K562 (cell line): ENCODE data around the gene HLCS. TPM values are rescaled to one million over a fixed set of nuclear protein-coding genes. Genes with fewer than 3 reads are reported as not detected.

Experiments
- ATAC-seq: fragments of 200-7000 bp; cut with Tn5 transposase; 3 replicates; pipeline ENCODE4 v1.9.1; 2020; ENCODE audit warnings: moderate library complexity
- BruUV-seq: library from RNA; stranded (reverse); fragments of 400-500 nt; replicated peaks from 2 replicates; lab custom pipeline; 2021; lab: Mats Ljungman, UMichigan
- CTCF ChIA-PET: fragments of 300-600 bp; formaldehyde crosslinking; extraction: SDS; loops from one replicate; lab custom pipeline; 2021; ENCODE audit warnings: low intra/inter-chr PET ratio; lab: Yijun Ruan, JAX
- POLR2A ChIA-PET: fragments of 300-600, 350-650 bp; sonication (Branson Sonifier 250); formaldehyde crosslinking; extraction: SDS; loops from one replicate; lab custom pipeline; 2021; ENCODE audit warnings: antibody characterized with exemption, inconsistent platforms; lab: Yijun Ruan, JAX
- DNase-seq, 4 experiments: peaks; one replicate each; pipeline versions ENCODE4 v3.0.0 to v3.0.0-alpha.2; 2011 to 2018; ENCODE audit warnings: low spot score in 3 of 4, mixed read lengths in 3 of 4; ENCODE audit errors: extremely low read depth in 1 of 4
- FAIRE-seq: peaks from 2 replicates; lab custom pipeline; 2011; peaks lifted over from hg19 to GRCh38; lab: Jason Lieb, UNC
- H2AFZ ChIP-seq: 2 replicates; pipeline ENCODE4 v1.6.0; 2011; ENCODE audit warnings: low read depth, low read length, control low read depth, inconsistent platforms
- H3K27ac ChIP-seq: fragments of 200-600 bp; 3 replicates; pipeline ENCODE4 v1.8.0; 2011; ENCODE audit warnings: low read depth, mild to moderate bottlenecking, control low read depth, inconsistent platforms, low read length, moderate library complexity, mixed read lengths; ENCODE audit errors: extremely low read depth
- H3K27me3 ChIP-seq, 2 experiments: fragments of 300-600 bp in 1 of 2; 2 replicates in 1 of 2; 3 replicates in 1 of 2; pipeline versions ENCODE4 v1.6.0 to v1.8.0; 2011; ENCODE audit warnings: inconsistent platforms in 2 of 2, low read length in 2 of 2, mild to moderate bottlenecking in 1 of 2, mixed read lengths in 1 of 2, moderate library complexity in 1 of 2; ENCODE audit not compliant: control insufficient read depth in 2 of 2, insufficient read depth in 2 of 2
- H3K36me3 ChIP-seq: fragments of 300-600 bp; 3 replicates; pipeline ENCODE4 v1.8.0; 2011; ENCODE audit warnings: mild to moderate bottlenecking, low read length, inconsistent platforms; ENCODE audit not compliant: control insufficient read depth, insufficient read depth
- H3K4me1 ChIP-seq, 2 experiments: fragments of 200-600 bp in 1 of 2; replicated peaks in 1 of 2; 2 replicates in 1 of 2; 3 replicates in 1 of 2; pipeline versions ENCODE4 v1.5.1 to v1.8.0; 2011; ENCODE audit warnings: inconsistent platforms in 2 of 2, low read length in 2 of 2, mild to moderate bottlenecking in 1 of 2, mixed read lengths in 1 of 2, moderate library complexity in 1 of 2; ENCODE audit not compliant: control insufficient read depth in 2 of 2, insufficient read depth in 2 of 2
- H3K4me2 ChIP-seq: 2 replicates; pipeline ENCODE4 v1.6.1; 2011; ENCODE audit warnings: low read length, control low read depth, inconsistent platforms, mixed read lengths; ENCODE audit not compliant: insufficient read depth
- H3K4me3 ChIP-seq: fragments of 200-600 bp; sonication (generic), shearing (Covaris generic); 2 replicates; pipeline ENCODE4 v1.5.1; 2016; ENCODE audit warnings: control low read depth, inconsistent platforms
- H3K79me2 ChIP-seq: fragments of 200-600 bp; 3 replicates; pipeline ENCODE4 v1.8.0; 2011; ENCODE audit warnings: low read length, inconsistent platforms; ENCODE audit not compliant: control insufficient read depth, insufficient read depth
- H3K9ac ChIP-seq, 2 experiments: 2 replicates each; pipeline versions ENCODE4 v1.6.0 to v1.6.1; 2011; ENCODE audit warnings: low read depth in 2 of 2, low read length in 2 of 2, control low read depth in 1 of 2, inconsistent platforms in 1 of 2, mild to moderate bottlenecking in 1 of 2, mixed read lengths in 1 of 2; ENCODE audit not compliant: insufficient read depth in 1 of 2
- H3K9me1 ChIP-seq: one replicate; pipeline ENCODE4 v1.6.0; 2011; ENCODE audit warnings: inconsistent platforms, mild to moderate bottlenecking, low read length, moderate library complexity; ENCODE audit not compliant: control insufficient read depth, insufficient read depth
- H3K9me3 ChIP-seq: replicated peaks from 2 replicates; pipeline ENCODE4 v1.5.1; 2011; ENCODE audit warnings: low read depth, low read length, inconsistent platforms; ENCODE audit not compliant: control insufficient read depth, insufficient read depth
- H4K20me1 ChIP-seq: replicated peaks from 2 replicates; pipeline ENCODE4 v1.6.1; 2011; ENCODE audit warnings: low read length, inconsistent platforms, mixed read lengths; ENCODE audit not compliant: control insufficient read depth, insufficient read depth
- ATF1 ChIP-seq, 2 experiments: fragments of 450-650 bp in 1 of 2; IDR thresholded peaks; 2 replicates each; pipeline ENCODE4 v1.6.1; 2016; ENCODE audit warnings: missing compliant biosample characterization in 1 of 2, missing genetic modification characterization in 1 of 2
- CAMTA2 ChIP-seq: fragments of 250-450 bp; sonication (Bioruptor Pico); conservative IDR thresholded peaks from 2 replicates; pipeline ENCODE4 v1.5.1; 2022
- DDX20 ChIP-seq: fragments of 450-650 bp; IDR thresholded peaks from 2 replicates; pipeline ENCODE4 v1.6.1; 2016; ENCODE audit warnings: missing genetic modification characterization, low read depth, mild to moderate bottlenecking, missing compliant biosample characterization, moderate library complexity
- DPF2 ChIP-seq: fragments of 450-650 bp; IDR thresholded peaks from 2 replicates; pipeline ENCODE4 v1.6.1; 2016
- ESRRA ChIP-seq: fragments of 450-650 bp; IDR thresholded peaks from 2 replicates; pipeline ENCODE4 v1.6.1; 2014; ENCODE audit warnings: low read depth, mild to moderate bottlenecking, moderate library complexity, borderline replicate concordance
- ETV1 ChIP-seq: fragments of 450-650 bp; conservative IDR thresholded peaks from 2 replicates; pipeline ENCODE4 v1.6.1; 2016; ENCODE audit warnings: missing genetic modification characterization, control low read depth, low read depth, missing compliant biosample characterization
- OTX1 ChIP-seq: fragments of 450-650 bp; formaldehyde crosslinking; IDR thresholded peaks from 2 replicates; pipeline ENCODE4 v1.4.0; 2022; ENCODE audit warnings: mild to moderate bottlenecking
- PHB ChIP-seq: fragments of 250-450 bp; sonication (Bioruptor Pico); IDR thresholded peaks from 2 replicates; pipeline ENCODE4 v1.5.0; 2021
- POLR3A ChIP-seq: IDR thresholded peaks from 2 replicates; pipeline ENCODE4 v1.6.1; 2011; ENCODE audit warnings: borderline replicate concordance, mild to moderate bottlenecking, moderate library complexity; ENCODE audit not compliant: insufficient read length, insufficient read depth; ENCODE audit errors: extremely low read depth
- STAT6 ChIP-seq: sonication (generic); formaldehyde crosslinking; IDR thresholded peaks from 2 replicates; pipeline ENCODE4 v1.8.1; 2023; ENCODE audit warnings: mild to moderate bottlenecking, missing genetic modification reagents
- ZBTB17 ChIP-seq: fragments of 450-650 bp; formaldehyde crosslinking; IDR thresholded peaks from 2 replicates; pipeline ENCODE4 v1.4.0; 2020; ENCODE audit warnings: mild to moderate bottlenecking
- ZNF280A ChIP-seq: fragments of 450-650 bp; IDR thresholded peaks from 2 replicates; pipeline ENCODE4 v1.6.1; 2018; ENCODE audit warnings: mild to moderate bottlenecking, low read depth; ENCODE audit not compliant: partially characterized antibody
- ZNF347 ChIP-seq: fragments of 450-650 bp; formaldehyde crosslinking; IDR thresholded peaks from 2 replicates; pipeline ENCODE4 v1.4.0; 2020; ENCODE audit warnings: low read depth, mild to moderate bottlenecking, moderate library complexity
- ZNF77 ChIP-seq: fragments of 250-450 bp; sonication (Bioruptor Pico); IDR thresholded peaks from 2 replicates; pipeline ENCODE4 v1.5.0; 2020
- WGBS: fragments of 100-300 bp; shearing (Covaris generic); methylation state at CpG from one replicate; pipeline ENCODE4 v1.1.6; 2016; ENCODE audit warnings: low coverage, mixed read lengths; ENCODE audit not compliant: insufficient coverage; ENCODE audit errors: missing lambda C conversion rate; 5-methylcytosine and 5-hydroxymethylcytosine counted together
- in situ Hi-C: fragments of 300-500 bp; cut with MboI; formaldehyde crosslinking; loops from 4 replicates; pipeline ENCODE4 v1.15.0; 2018; ENCODE audit warnings: inconsistent platforms, mixed read lengths
- intact Hi-C: fragments of 100-400 bp; cut with micrococcal nuclease; formaldehyde crosslinking; loops from 2 replicates; pipeline ENCODE4 v1.14.2; 2022
- polyA plus RNA-seq, 8 experiments: library from polyadenylated mRNA; depleted of rRNA in 4 of 8; stranded (reverse) in 5 of 8; unstranded in 3 of 8; fragments of >200 nt; fragmentation: Nextera tagmentation in 2 of 8; fragmentation: Illumina TruSeq in 1 of 8; extraction: Ambion mirVana in 2 of 8; extraction: Trizol in 1 of 8; gene quantifications; 2 replicates each; pipeline versions ENCODE4 v1.2.1 to v1.2.3, GENCODE V29; 2011 to 2014; ENCODE audit warnings: inconsistent platforms in 1 of 8, missing spikeins in 1 of 8
- total RNA-seq, 7 experiments: library from RNA; depleted of rRNA in 6 of 7; stranded (reverse); fragments of >200 nt in 6 of 7; fragmentation: Illumina TruSeq in 2 of 7; extraction: Trizol in 2 of 7; gene quantifications; 2 replicates each; pipeline versions ENCODE4 v1.2.1 to v1.2.3, GENCODE V29; 2011 to 2021; ENCODE audit warnings: low replicate concordance in 1 of 7

HLCS gene
- total and polyA plus RNA-seq, 9 of the 15 experiments (the other 6 are each of a cell fraction or from before 2014, with no cell fraction given), result 3.0 to 21.5 (median 17.1) TPM

GRCh38 chr21:36791180-36791579 lies 175.3 kb downstream of the HLCS start:
- FAIRE-seq (no peak), ATAC-seq (no peak), DNase-seq (no peak)
- POLR2A ChIA-PET, result no interaction called here
- Histone ChIP-seq H3K4me3 (no peak overlapping the region), H3K4me1 (peaks cover 0 to 6% of the 10 kb centered on the region in 2 experiments; a peak in 2 of 5 replicates), H3K4me2 (no peak overlapping the region), H3K79me2 (no peaks in the 10 kb centered on the region), H3K9me3 (no peaks in the 10 kb centered on the region; the same call in 1 of the 2 replicates), H3K36me3 (no peaks in the 10 kb centered on the region), H2AFZ (no peak overlapping the region)
- TF ChIP-seq ETV1, result no peak
- TF ChIP-seq CAMTA2, result no peak
- TF ChIP-seq DPF2, result no peak
- TF ChIP-seq OTX1 (CRISPR knock-in tag), result no peak
- TF ChIP-seq, all 486 proteins: peak for 0
- in situ Hi-C loops (no loop called here), intact Hi-C loops (no loop called here)
- no peaks in the 10 kb centered on the region for H4K20me1 ChIP-seq
- H3K9ac ChIP-seq, result no peak overlapping the region
- no peak overlapping the region for H3K27ac ChIP-seq
- 70% methylated on average over 10 of the region's 10 CpGs for WGBS
- H3K9me1 ChIP-seq, result no peaks in the 10 kb centered on the region
- BruUV-seq, result no TSS peak
- CTCF ChIA-PET, result no interaction called here
- H3K27me3 ChIP-seq, result no peaks in the 10 kb centered on the region

DNA sequence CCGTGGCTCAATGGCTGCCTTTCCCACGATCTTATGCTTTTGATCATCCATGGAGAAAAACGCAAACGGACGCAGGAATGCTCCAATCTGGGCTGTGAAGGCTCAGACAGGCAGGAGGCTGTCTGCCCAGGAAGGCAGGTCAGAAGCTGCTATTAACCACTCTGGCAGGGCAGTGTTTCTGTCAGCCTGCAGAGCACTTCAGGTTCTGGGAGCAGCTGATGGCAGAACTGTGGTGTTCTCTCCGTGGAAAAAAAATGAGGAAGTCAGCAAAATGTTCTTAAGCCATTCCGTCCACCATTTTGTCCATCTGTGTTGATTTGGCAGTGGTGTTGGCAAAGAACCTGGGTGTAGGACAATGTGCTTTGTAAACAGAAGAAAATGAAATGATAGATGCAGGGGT lies 175.9 kb downstream of the HLCS start:
- no peaks in the 10 kb centered on the region for H4K20me1 ChIP-seq
- intact Hi-C loops (no loop called here), in situ Hi-C loops (no loop called here)
- no peak overlapping the region for H3K4me3 ChIP-seq
- DNase-seq (no peak), FAIRE-seq (no peak), ATAC-seq (no peak)
- BruUV-seq, result no TSS peak
- ChIA-PET POLR2A (no interaction called here), CTCF (no interaction called here)
- no peak overlapping the region for H3K4me2 ChIP-seq
- no peaks in the 10 kb centered on the region for H3K9me1 ChIP-seq
- no peaks in the 10 kb centered on the region for H3K36me3 ChIP-seq
- H3K4me1 ChIP-seq, result peaks cover 0 to 6% of the 10 kb centered on the region in 2 experiments; a peak in 2 of 5 replicates
- H2AFZ ChIP-seq, result no peak overlapping the region
- H3K27me3 ChIP-seq, result no peaks in the 10 kb centered on the region
- no peak overlapping the region for H3K9ac ChIP-seq
- H3K27ac ChIP-seq, result no peak overlapping the region
- WGBS, result 64% methylated on average over 7 of the region's 7 CpGs
- no peaks in the 10 kb centered on the region for H3K9me3 ChIP-seq
- H3K79me2 ChIP-seq, result no peaks in the 10 kb centered on the region
- no peak for TF ChIP-seq PHB (CRISPR knock-in tag)
- no peak for TF ChIP-seq ZNF347 (CRISPR knock-in tag)
- no peak for TF ChIP-seq ESRRA
- TF ChIP-seq POLR3A, result no peak
- TF ChIP-seq ZBTB17 (CRISPR knock-in tag), result no peak
- TF ChIP-seq ZNF77, result no peak
- TF ChIP-seq ZNF280A, result no peak
- TF ChIP-seq ATF1 (CRISPR knock-in tag; IDR thresholded peaks at IDR 0.05), result no peak
- TF ChIP-seq ATF1 (tag; IDR thresholded peaks at IDR 0.05), result no peak
- TF ChIP-seq DDX20, result no peak
- TF ChIP-seq STAT6 (CRISPR knock-in tag), result no peak
